Measurements from ENCODE around the gene RHBDL1. TPM values are rescaled to one million over a fixed set of nuclear protein-coding genes. Genes with fewer than 3 reads are reported as not detected.

The RHBDL1 gene
- total and polyA plus RNA-seq, 2 donors (not counting 3 experiments of a cell fraction or from before 2014, with no cell fraction given), result 1.1 to 1.8 TPM

- peak within 1 kb of the TSS; percentile 35 for H3K27ac ChIP-seq (ENCODE audit: insufficient read depth, low read depth, low read length)
- dilution Hi-C loops (cut with MboI; ENCODE audit: extremely low pct_ligation_motif_present, low sequenced_read_pairs) (no loop called here), intact Hi-C loops (cut with micrococcal nuclease) (no loop called here)
- peak within 1 kb of the TSS; percentile 26 for H2AFZ ChIP-seq (ENCODE audit: low read depth, low read length)
- H4K20me1 ChIP-seq (replicated peaks; ENCODE audit: control insufficient read depth, extremely low read depth, insufficient read depth, low read length), result no peaks in the 10 kb centered on the region
- H3K9me1 ChIP-seq (replicated peaks; ENCODE audit: control insufficient read depth, extremely low read depth, insufficient read depth, low read length), result no peaks in the 10 kb centered on the region
- ChIA-PET CTCF (interaction anchor here (1.5 kb wide), 1 partner anchor 9 kb away, joined by 4 read pairs; the partner anchor contains the start of gene RHBDL1), POLR2A (no interaction called here)
- no peaks in the 10 kb centered on the region for H3K27me3 ChIP-seq (ENCODE audit: control insufficient read depth in 2 of 2, insufficient read depth in 2 of 2, low read length in 2 of 2)
- H3K4me3 ChIP-seq (replicated peaks in 1 of 3; ENCODE audit: insufficient read depth in 1 of 3, low read depth in 1 of 3, low read length in 3 of 3), result peak within 1 kb of the TSS in 2 of 3 experiments; percentile 12 to 71
- peaks cover 31% of the 10 kb centered on the region for H3K79me2 ChIP-seq (ENCODE audit: control insufficient read depth, insufficient read depth, low read length)
- H3K9ac ChIP-seq (replicated peaks; ENCODE audit: extremely low read depth, insufficient read depth, low read length), result no peak within 1 kb of the TSS
- no TSS peak for BruUV-seq (replicated peaks)
- H3K4me1 ChIP-seq (ENCODE audit: control insufficient read depth, extremely low read depth, insufficient read depth, low read length), result peaks cover 20% of the 10 kb centered on the region
- H3K9me3 ChIP-seq (replicated peaks; ENCODE audit: control insufficient read depth, insufficient read depth, low read length), result no peaks in the 10 kb centered on the region
- FAIRE-seq, result peak; percentile 90
- peak; percentile 87 for DNase-seq (ENCODE audit: low read depth, low spot score)
- peak within 1 kb of the TSS; percentile 44 for H3K4me2 ChIP-seq (ENCODE audit: insufficient read depth, low read length)
- peak; percentile 98 for TF ChIP-seq POLR2AphosphoS5 (IDR thresholded peaks at IDR 0.05; ENCODE audit: insufficient read depth, low read depth, low read length)
- no peak for TF ChIP-seq MYC (IDR thresholded peaks at IDR 0.05; ENCODE audit: low read depth, low read length)
- peak; percentile 79 for TF ChIP-seq MAX (IDR thresholded peaks at IDR 0.05; ENCODE audit: insufficient read depth, insufficient read length)
- peak; percentile 94 for TF ChIP-seq POLR2A (IDR thresholded peaks at IDR 0.05; ENCODE audit: low read depth, low read length)
- peaks cover 7 to 22% of the 10 kb centered on the region in 2 experiments for H3K36me3 ChIP-seq (ENCODE audit: control insufficient read depth in 2 of 2, extremely low read depth in 1 of 2, insufficient read depth in 2 of 2, low read length in 2 of 2)
Observed at GRCh38 chr16:684071-684794, 8.8 kb downstream of the RHBDL1 start, which contains the start of gene JMJD8. TSS of gene JMJD8 (minus strand) at chr16:684334. CDS start at chr16:684319, 15 bp downstream.

GRCh38 chr16:684961-685696 is 9.7 kb downstream of the RHBDL1 start:
- Histone ChIP-seq H3K27ac (ENCODE audit: insufficient read depth, low read depth, low read length) (no peak overlapping the region), H3K4me1 (ENCODE audit: control insufficient read depth, extremely low read depth, insufficient read depth, low read length) (peaks cover 26% of the 10 kb centered on the region), H4K20me1 (replicated peaks; ENCODE audit: control insufficient read depth, extremely low read depth, insufficient read depth, low read length) (no peaks in the 10 kb centered on the region), H3K9ac (replicated peaks; ENCODE audit: extremely low read depth, insufficient read depth, low read length) (no peak overlapping the region), H3K79me2 (ENCODE audit: control insufficient read depth, insufficient read depth, low read length) (peaks cover 31% of the 10 kb centered on the region), H3K36me3 (ENCODE audit: control insufficient read depth in 2 of 2, extremely low read depth in 1 of 2, insufficient read depth in 2 of 2, low read length in 2 of 2) (peaks cover 7 to 22% of the 10 kb centered on the region in 2 experiments), H2AFZ (ENCODE audit: low read depth, low read length) (no peak overlapping the region), H3K4me2 (ENCODE audit: insufficient read depth, low read length) (no peak overlapping the region), H3K9me3 (replicated peaks; ENCODE audit: control insufficient read depth, insufficient read depth, low read length) (no peaks in the 10 kb centered on the region), H3K4me3 (replicated peaks in 1 of 3; ENCODE audit: insufficient read depth in 1 of 3, low read depth in 1 of 3, low read length in 3 of 3) (no peak overlapping the region), H3K27me3 (ENCODE audit: control insufficient read depth in 2 of 2, insufficient read depth in 2 of 2, low read length in 2 of 2) (no peaks in the 10 kb centered on the region), H3K9me1 (replicated peaks; ENCODE audit: control insufficient read depth, extremely low read depth, insufficient read depth, low read length) (no peaks in the 10 kb centered on the region)
- no peak for TF ChIP-seq FOS (IDR thresholded peaks at IDR 0.05; ENCODE audit: borderline replicate concordance, insufficient read depth, low read length)
- TF ChIP-seq POLR2A (IDR thresholded peaks at IDR 0.05; ENCODE audit: low read depth, low read length), result no peak
- no peak for TF ChIP-seq MAX (IDR thresholded peaks at IDR 0.05; ENCODE audit: insufficient read depth, insufficient read length)
- no peak for TF ChIP-seq JUN (IDR thresholded peaks at IDR 0.05; ENCODE audit: borderline replicate concordance, insufficient read depth, insufficient read length, low read depth)
- no peak for TF ChIP-seq POLR2AphosphoS5 (IDR thresholded peaks at IDR 0.05; ENCODE audit: insufficient read depth, low read depth, low read length)
- TF ChIP-seq GATA2 (IDR thresholded peaks at IDR 0.05; ENCODE audit: insufficient read depth, insufficient read length, low read depth, low read length), result no peak
- no peak for TF ChIP-seq MYC (IDR thresholded peaks at IDR 0.05; ENCODE audit: low read depth, low read length)
- TF ChIP-seq CTCF (IDR thresholded peaks at IDR 0.05; ENCODE audit: extremely low read depth in 1 of 2, insufficient read depth in 1 of 2, low read depth in 1 of 2, low read length in 2 of 2), result no peak
- no peak for TF ChIP-seq EZH2 (IDR thresholded peaks at IDR 0.05; ENCODE audit: borderline replicate concordance, low read depth, low read length, severe bottlenecking)
- dilution Hi-C loops (cut with MboI; ENCODE audit: extremely low pct_ligation_motif_present, low sequenced_read_pairs) (no loop called here), intact Hi-C loops (cut with micrococcal nuclease) (no loop called here)
- CTCF ChIA-PET, result interaction anchor here (1.5 to 1.8 kb wide), 2 partner anchors 10 to 106 kb away, joined by 4 to 5 read pairs; partner anchors contain the start of gene RHBDL1
- FAIRE-seq, result no peak
- POLR2A ChIA-PET, result no interaction called here
- no TSS peak for BruUV-seq (replicated peaks)
- DNase-seq (ENCODE audit: low read depth, low spot score), result no peak

Measured in endothelial cell of umbilical vein (primary cell).